Eye (tissue), 1 donor: ENCODE results near the gene CTNNA3.
A peak's percentile ranks its signal among the peaks of the same experiment; 100 is the strongest.

Experiments
- DNase-seq: peaks from one replicate; pipeline ENCODE4 v3.0.0-alpha.2; 2015

CTNNA3 gene

GRCh38 chr10:66795866-66796265, 900.1 kb downstream of the CTNNA3 start:
- no peak for DNase-seq

GRCh38 chr10:66792441-66792840, 903.6 kb downstream of the CTNNA3 start:
- no peak for DNase-seq

- DNase-seq: no peak
Measured at GRCh38 chr10:66788178-66788987, 907.6 kb downstream of the CTNNA3 start.

- DNase-seq: no peak
Measured at GRCh38 chr10:66786709-66787108, 909.3 kb downstream of the CTNNA3 start.

GRCh38 chr10:66784770-66785169, 911.2 kb downstream of the CTNNA3 start:
- DNase-seq: no peak

- no peak for DNase-seq
Measured at GRCh38 chr10:66783316-66783715, 912.7 kb downstream of the CTNNA3 start.

- DNase-seq: no peak
Measured at GRCh38 chr10:66782776-66783175, 913.2 kb downstream of the CTNNA3 start.

GRCh38 chr10:66782144-66782543, 913.9 kb downstream of the CTNNA3 start:
- no peak for DNase-seq

- no peak for DNase-seq
Measured at GRCh38 chr10:66780796-66781195, 915.2 kb downstream of the CTNNA3 start.

- DNase-seq: no peak
Measured at GRCh38 chr10:66778351-66778750, 917.6 kb downstream of the CTNNA3 start.

GRCh38 chr10:66777665-66778064, 918.3 kb downstream of the CTNNA3 start:
- no peak for DNase-seq

GRCh38 chr10:66773472-66773817, 922.5 kb downstream of the CTNNA3 start:
- no peak for DNase-seq

- no peak for DNase-seq
Measured at GRCh38 chr10:66772548-66773471, 923.2 kb downstream of the CTNNA3 start.

GRCh38 chr10:66767707-66768106, 928.3 kb downstream of the CTNNA3 start:
- no peak for DNase-seq

- no peak for DNase-seq
Measured at GRCh38 chr10:66762218-66762729, 933.7 kb downstream of the CTNNA3 start.

GRCh38 chr10:66760941-66761340, 935.1 kb downstream of the CTNNA3 start:
- DNase-seq: no peak

GRCh38 chr10:66755474-66755873, 940.5 kb downstream of the CTNNA3 start:
- no peak for DNase-seq

- no peak for DNase-seq
Measured at GRCh38 chr10:66752714-66753113, 943.3 kb downstream of the CTNNA3 start.

GRCh38 chr10:66748217-66748616, 947.8 kb downstream of the CTNNA3 start:
- no peak for DNase-seq

- DNase-seq: peak; percentile 11
Measured at GRCh38 chr10:66747451-66747850, 948.5 kb downstream of the CTNNA3 start.

- DNase-seq: no peak
Measured at GRCh38 chr10:66746711-66747110, 949.3 kb downstream of the CTNNA3 start.

GRCh38 chr10:66746246-66746645, 949.7 kb downstream of the CTNNA3 start:
- no peak for DNase-seq

GRCh38 chr10:66744915-66745314, 951.1 kb downstream of the CTNNA3 start:
- DNase-seq: no peak

GRCh38 chr10:66737241-66737640, 958.8 kb downstream of the CTNNA3 start:
- no peak for DNase-seq
